ENCODE data around the gene STX5. TPM values are rescaled to one million over a fixed set of nuclear protein-coding genes. Genes with fewer than 3 reads are reported as not detected.

Gene STX5
- total and polyA plus RNA-seq, 9 of the 15 experiments (the other 6 are each of a cell fraction or from before 2014, with no cell fraction given): 2.8 to 28.6 (median 23.7) TPM

- TF ChIP-seq HMGXB4 (CRISPR knock-in tag; IDR thresholded peaks at IDR 0.05) (peak; percentile 56; the same call in 1 of the 2 replicates), ZBTB40 (IDR thresholded peaks at IDR 0.05) (peak; percentile 95), ZBTB40 (CRISPR knock-in tag; IDR thresholded peaks at IDR 0.05) (no peak), AFF1 (IDR thresholded peaks at IDR 0.05; ENCODE audit: low read depth in 1 of 2, partially characterized antibody in 2 of 2) (peak in 1 of 2 experiments; percentile 16), DEAF1 (CRISPR knock-in tag; IDR thresholded peaks at IDR 0.05) (peak; percentile 37; the same call in 1 of the 2 replicates), PHF8 (IDR thresholded peaks at IDR 0.05; ENCODE audit: borderline replicate concordance, low read length) (peak; percentile 89; the same call in 1 of the 2 replicates), HDAC2 (IDR thresholded peaks at IDR 0.05) (peak; percentile 56; the same call in 1 of the 2 replicates)
Measured at GRCh38 chr11:62787005-62787759, 44.7 kb downstream of the STX5 start, which contains the start of gene TMEM179B (continued).

Data from K562 (cell line).